T-helper 2 cell treated with Interferon-gamma antibody and Interleukin-4, amounts not matched to agents 100 ng/mL and 5 ng/mL, for 36 hours (primary cell): ENCODE measurements around the gene CYGB. TPM values are rescaled to one million over a fixed set of nuclear protein-coding genes. Genes with fewer than 3 reads are reported as not detected.

Source experiments
- intact Hi-C: fragments of 100-400 bp; cut with micrococcal nuclease; formaldehyde crosslinking; loops from one replicate; pipeline ENCODE4 v1.15.1; 2023
- total RNA-seq: library from RNA; stranded (reverse); gene quantifications from 2 replicates; pipeline ENCODE4 v1.2.3, GENCODE V29; 2022

Gene CYGB
- total RNA-seq, 1 donor from 2014 or later: 0.11 TPM

- intact Hi-C loops: no loop called here
Observed at GRCh38 chr17:76487451-76488192, 49.9 kb downstream of the CYGB start.

- intact Hi-C loops: no loop called here
Observed at GRCh38 chr17:76485569-76485968, 51.9 kb downstream of the CYGB start.

GRCh38 chr17:76484228-76484725, 53.2 kb downstream of the CYGB start:
- intact Hi-C loops: no loop called here

- intact Hi-C loops: no loop called here
Observed at GRCh38 chr17:76481071-76481655, 56.3 kb downstream of the CYGB start.

GRCh38 chr17:76480632-76481031, 56.9 kb downstream of the CYGB start:
- intact Hi-C loops: no loop called here

- intact Hi-C loops: no loop called here
Observed at GRCh38 chr17:76479515-76480060, 57.9 kb downstream of the CYGB start.

GRCh38 chr17:76478730-76479514, 58.6 kb downstream of the CYGB start:
- intact Hi-C loops: no loop called here

- intact Hi-C loops: no loop called here
Observed at GRCh38 chr17:76478097-76478496, 59.4 kb downstream of the CYGB start.

- intact Hi-C loops: no loop called here
Observed at GRCh38 chr17:76477576-76477975, 59.9 kb downstream of the CYGB start.

Other genes with a start within 250 kb of the CYGB start
- gene QRICH2, start 229.4 kb downstream of the CYGB start, total RNA-seq: 3.2 and 3.7 TPM in 2 replicates
- 53.3 and 59.5 TPM in 2 replicates for gene PRPSAP1, start 183.8 kb downstream of the CYGB start, total RNA-seq
- 1.3 and 1.9 TPM in 2 replicates for gene SPHK1, start 153.1 kb downstream of the CYGB start, total RNA-seq
- gene UBE2O, start 84.6 kb downstream of the CYGB start, total RNA-seq: 34.1 and 40.6 TPM in 2 replicates
- gene AANAT, start 70.1 kb downstream of the CYGB start, total RNA-seq: 0.32 TPM in 1 of 2 replicates, not detected in the other
- 43.2 and 45.8 TPM in 2 replicates for gene RHBDF2, start 36.3 kb downstream of the CYGB start, total RNA-seq
- not detected in 2 replicates for gene PRCD, start 2.3 kb upstream of the CYGB start, total RNA-seq
- gene ST6GALNAC2, start 48.2 kb upstream of the CYGB start, total RNA-seq: not detected in 2 replicates
- 1.1 and 2.0 TPM in 2 replicates for gene ST6GALNAC1, start 106.0 kb upstream of the CYGB start, total RNA-seq
- 5.5 and 5.8 TPM in 2 replicates for gene MXRA7, start 173.3 kb upstream of the CYGB start, total RNA-seq
- 59.4 and 59.9 TPM in 2 replicates for gene JMJD6, start 188.9 kb upstream of the CYGB start, total RNA-seq
- 40.2 and 41.9 TPM in 2 replicates for gene METTL23, start 189.1 kb upstream of the CYGB start, total RNA-seq
- 453 and 468 TPM in 2 replicates for gene SRSF2, start 199.6 kb upstream of the CYGB start, total RNA-seq
- 21.8 and 23.6 TPM in 2 replicates for gene MFSD11, start 200.4 kb upstream of the CYGB start, total RNA-seq